HL-60/S4 treated with phorbol 12-myristate 13-acetate at 8.2 ng/mL for 4 days and 3 days (cell line): ENCODE results near the gene CTNNAL1.
"Not testable (repeated sequence)": the region's sequence is repeated elsewhere in the genome, so short reads cannot be mapped to it uniquely, and the experiment has no call there.

Source experiments
- in situ Hi-C: fragments of 300-500 bp; cut with MboI; formaldehyde crosslinking; loops from 2 replicates; pipeline ENCODE4 v1.15.0; 2022; ENCODE audit warnings: low sequenced_read_pairs

Gene CTNNAL1, protein sequence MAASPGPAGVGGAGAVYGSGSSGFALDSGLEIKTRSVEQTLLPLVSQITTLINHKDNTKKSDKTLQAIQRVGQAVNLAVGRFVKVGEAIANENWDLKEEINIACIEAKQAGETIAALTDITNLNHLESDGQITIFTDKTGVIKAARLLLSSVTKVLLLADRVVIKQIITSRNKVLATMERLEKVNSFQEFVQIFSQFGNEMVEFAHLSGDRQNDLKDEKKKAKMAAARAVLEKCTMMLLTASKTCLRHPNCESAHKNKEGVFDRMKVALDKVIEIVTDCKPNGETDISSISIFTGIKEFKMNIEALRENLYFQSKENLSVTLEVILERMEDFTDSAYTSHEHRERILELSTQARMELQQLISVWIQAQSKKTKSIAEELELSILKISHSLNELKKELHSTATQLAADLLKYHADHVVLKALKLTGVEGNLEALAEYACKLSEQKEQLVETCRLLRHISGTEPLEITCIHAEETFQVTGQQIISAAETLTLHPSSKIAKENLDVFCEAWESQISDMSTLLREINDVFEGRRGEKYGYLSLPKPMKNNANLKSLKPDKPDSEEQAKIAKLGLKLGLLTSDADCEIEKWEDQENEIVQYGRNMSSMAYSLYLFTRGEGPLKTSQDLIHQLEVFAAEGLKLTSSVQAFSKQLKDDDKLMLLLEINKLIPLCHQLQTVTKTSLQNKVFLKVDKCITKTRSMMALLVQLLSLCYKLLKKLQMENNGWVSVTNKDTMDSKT

DNA sequence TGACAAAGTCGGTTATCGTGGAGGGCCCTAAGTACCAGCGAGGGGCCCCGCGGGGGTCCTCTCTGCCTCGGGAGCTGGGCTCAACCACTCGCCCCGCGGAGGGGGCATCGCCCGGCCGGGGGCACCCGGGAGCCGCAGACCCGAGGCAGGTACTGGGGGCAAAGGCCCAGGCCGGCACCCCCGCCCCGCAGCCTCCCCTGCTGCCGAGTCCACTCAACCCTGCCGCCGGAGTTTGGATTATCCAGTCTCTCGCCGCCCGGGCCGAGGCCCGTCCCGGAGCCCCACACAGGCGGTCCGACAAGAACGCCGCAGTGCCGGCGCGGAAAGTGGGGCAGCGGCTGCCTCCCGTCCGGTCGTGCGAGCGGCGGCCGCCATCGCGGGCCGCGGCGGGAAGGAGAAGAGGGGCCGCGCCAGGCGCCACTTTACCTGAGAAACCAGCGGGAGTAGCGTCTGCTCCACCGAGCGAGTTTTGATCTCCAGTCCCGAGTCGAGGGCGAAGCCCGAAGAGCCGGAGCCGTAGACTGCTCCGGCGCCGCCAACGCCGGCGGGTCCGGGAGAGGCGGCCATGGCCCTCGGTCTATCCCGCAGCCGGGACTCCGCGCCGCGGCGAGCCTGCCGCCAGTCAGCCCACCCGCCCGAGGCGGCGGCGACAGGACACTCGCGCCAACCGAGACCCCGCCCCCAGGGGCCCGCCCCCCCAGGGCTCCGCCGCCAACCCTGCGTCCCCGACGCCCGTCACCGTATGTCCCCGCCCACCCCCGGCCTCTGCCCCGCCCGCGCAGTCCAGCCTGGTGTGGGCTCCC lies at the start of gene CTNNAL1:
TSS of gene CTNNAL1 (minus strand) at position 624 of the 803 bp plus-strand sequence. CDS start at position 567, 57 bp downstream.
- in situ Hi-C loops = no loop called here

GRCh38 chr9:109062543-109062942 lies 49.2 kb upstream of the CTNNAL1 start:
- in situ Hi-C loops = no loop called here

DNA sequence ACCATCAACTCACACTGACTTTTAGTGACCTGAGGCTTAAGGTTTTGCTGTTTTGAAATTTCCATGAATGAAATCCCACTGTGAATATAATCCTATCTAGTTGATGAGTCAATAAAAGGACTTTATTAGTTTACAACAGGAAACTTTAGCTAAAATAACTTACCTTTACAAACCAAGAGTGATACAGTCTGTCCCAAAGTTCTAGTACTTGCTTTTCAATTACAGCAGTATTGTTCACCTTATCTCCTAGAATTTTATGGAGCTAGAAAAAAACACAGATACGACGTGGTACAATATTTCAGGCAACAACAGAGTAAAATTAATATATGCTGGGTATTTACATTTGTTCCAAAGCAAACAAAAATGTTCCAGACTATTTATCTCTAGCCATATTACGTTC lies 46.9 kb upstream of the CTNNAL1 start:
- in situ Hi-C loops = no loop called here

- in situ Hi-C loops = not testable (repeated sequence)
Observed at GRCh38 chr9:109053121-109053520, 39.8 kb upstream of the CTNNAL1 start.

GRCh38 chr9:109052416-109052815 lies 39.1 kb upstream of the CTNNAL1 start:
- in situ Hi-C loops = no loop called here

GRCh38 chr9:109051733-109052132 lies 38.4 kb upstream of the CTNNAL1 start:
- in situ Hi-C loops = no loop called here

GRCh38 chr9:109050444-109050843 lies 37.1 kb upstream of the CTNNAL1 start:
- in situ Hi-C loops = no loop called here

- in situ Hi-C loops = no loop called here
Observed at GRCh38 chr9:109048822-109049221, 35.5 kb upstream of the CTNNAL1 start.

- in situ Hi-C loops = no loop called here
Observed at GRCh38 chr9:109047259-109047658, 34.0 kb upstream of the CTNNAL1 start.

GRCh38 chr9:109046346-109046745 lies 33.0 kb upstream of the CTNNAL1 start:
- in situ Hi-C loops = no loop called here

DNA sequence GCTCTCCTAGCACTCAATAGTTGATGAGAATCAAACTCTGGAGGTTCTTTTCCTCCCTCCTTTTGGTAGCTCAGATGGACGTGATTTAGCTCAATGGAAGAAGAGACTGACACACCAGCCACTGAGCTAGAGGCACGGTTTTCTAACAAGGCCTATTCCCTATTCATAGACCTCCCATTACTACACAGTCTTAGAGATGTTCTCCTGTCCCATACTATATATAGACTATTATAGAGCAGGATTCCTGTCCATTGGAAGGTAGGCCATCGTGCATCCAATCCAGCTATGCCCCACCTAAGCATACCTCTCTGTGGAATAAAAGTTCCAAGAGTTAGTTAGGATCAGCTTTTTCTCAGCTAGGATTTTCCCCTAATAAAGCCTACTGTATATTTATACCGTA lies 30.3 kb upstream of the CTNNAL1 start:
- in situ Hi-C loops = no loop called here

- in situ Hi-C loops = no loop called here
Observed at GRCh38 chr9:109040571-109040970, 27.3 kb upstream of the CTNNAL1 start.

DNA sequence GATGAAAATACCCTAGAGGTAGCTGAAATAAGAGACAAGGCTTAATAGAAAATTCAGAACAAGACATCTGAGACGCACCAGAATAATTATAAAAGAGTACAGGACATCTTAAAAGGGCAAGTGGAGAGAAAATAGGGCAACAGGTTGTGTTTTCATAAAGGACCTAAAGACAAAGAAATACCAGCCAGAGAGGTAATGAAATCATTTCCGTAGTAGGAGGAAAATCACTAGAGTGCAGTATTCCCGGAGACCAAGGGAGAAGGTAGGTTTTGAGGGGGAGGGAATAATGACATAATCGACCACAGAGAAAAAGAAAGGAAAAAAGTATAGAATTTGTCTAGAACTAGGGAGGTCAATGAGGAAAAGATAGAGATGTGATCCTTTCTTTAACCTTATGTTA lies 26.2 kb upstream of the CTNNAL1 start:
- in situ Hi-C loops = no loop called here

DNA sequence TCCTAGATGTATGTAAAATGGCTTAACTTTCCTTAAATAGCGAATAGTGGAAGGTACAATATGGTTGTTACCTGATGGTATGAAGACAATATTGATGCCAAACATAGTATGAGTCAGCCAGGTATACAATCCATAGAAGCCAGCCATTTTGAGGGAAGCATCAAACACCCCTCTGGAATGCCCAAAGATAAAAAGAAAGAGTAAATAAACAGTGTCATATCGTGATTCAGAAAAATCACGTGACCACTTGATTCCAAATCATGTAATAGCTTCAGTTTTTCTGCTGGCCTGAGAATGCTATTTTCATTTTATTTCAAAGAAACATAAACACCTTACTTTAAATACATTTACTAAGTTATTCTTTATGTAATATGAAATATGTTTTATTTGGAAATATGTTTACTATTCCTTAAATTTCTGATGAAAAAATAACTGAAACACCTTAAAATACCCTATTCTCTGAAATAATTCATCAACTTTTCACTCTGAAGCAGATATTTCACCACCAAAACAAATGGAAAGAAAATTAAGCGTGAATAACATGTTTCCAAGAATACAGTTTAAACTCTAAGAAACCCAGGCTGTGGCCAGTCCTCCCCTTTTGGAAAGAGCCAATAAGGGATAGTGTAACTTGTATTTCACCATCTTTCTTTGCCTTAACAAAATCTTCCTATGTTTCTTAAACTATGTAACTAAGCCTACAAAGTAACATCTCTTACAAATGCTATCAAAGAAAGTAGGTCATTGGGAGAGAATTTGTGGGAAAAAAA lies 24.8 kb upstream of the CTNNAL1 start:
- in situ Hi-C loops = no loop called here

DNA sequence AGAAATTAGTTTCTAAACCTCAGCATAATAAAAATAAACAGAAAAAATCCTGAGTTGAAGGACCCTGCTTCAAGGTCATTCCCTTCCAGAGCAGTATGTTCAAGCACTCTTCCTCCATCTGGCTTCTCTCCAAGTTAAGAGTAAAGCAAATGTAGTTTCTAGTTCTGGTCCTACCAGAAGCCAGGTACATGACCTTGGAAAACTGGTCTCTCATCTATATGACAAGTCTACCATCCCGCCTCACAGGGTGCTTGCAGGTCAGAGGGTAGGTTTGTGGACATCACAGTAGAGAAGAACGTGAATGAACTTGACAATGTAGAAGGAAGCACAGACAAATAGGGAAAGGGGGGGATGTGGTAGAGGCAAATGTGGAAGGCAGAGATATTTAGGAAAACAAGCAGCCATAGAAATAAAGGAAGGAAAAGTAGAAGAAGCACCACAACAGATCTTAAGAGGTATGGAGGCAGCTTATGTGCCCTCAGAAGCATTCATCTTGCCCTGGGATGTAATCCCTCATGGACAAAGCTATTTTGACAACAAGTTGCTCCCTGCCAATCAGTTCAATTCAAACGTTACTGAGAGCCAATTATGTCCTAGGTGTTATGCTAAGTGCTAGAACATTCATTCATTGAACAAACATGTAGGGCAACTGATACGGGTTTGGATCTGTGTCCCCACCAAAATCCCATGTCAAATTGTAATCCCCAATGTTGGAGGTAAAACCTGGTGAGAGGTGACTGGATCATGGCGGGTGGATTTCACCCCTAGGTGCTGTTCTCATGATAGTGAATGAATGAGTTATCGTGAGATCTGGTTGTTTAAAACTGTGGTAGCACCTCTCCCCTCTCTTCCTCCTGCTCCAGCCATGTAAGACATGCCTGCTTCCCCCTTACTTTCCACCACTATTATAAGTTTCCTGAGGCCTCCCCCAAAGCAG lies 23.7 kb upstream of the CTNNAL1 start:
- in situ Hi-C loops = no loop called here

GRCh38 chr9:109035684-109036423 lies 22.6 kb upstream of the CTNNAL1 start:
- in situ Hi-C loops = no loop called here

- in situ Hi-C loops = no loop called here
Observed at GRCh38 chr9:109033941-109034700, 20.8 kb upstream of the CTNNAL1 start.

GRCh38 chr9:109031241-109031640 lies 17.9 kb upstream of the CTNNAL1 start:
- in situ Hi-C loops = no loop called here
